Tibial nerve (tissue), 4 donors: ENCODE measurements around the gene BLOC1S3.

Experiments used
- EP300 ChIP-seq, 2 donors: sonication (generic); formaldehyde crosslinking; IDR thresholded peaks; one replicate each; pipeline ENCODE4 v1.6.1; 2017; ENCODE audit warnings: antibody characterized with exemption in 2 of 2, mild to moderate bottlenecking in 1 of 2
- POLR2A ChIP-seq, 2 donors: fragments of 450-650 bp; IDR thresholded peaks; one replicate each; pipeline ENCODE4 v1.6.1; 2017; ENCODE audit warnings: antibody characterized with exemption in 2 of 2, mild to moderate bottlenecking in 2 of 2, moderate library complexity in 2 of 2
- TF ChIP-seq, protein P1 (sequence below), 5 experiments: fragments of 200-600 bp in 3 of 5; fragments of 450-650 bp in 2 of 5; sonication (generic) in 3 of 5; IDR thresholded peaks; one replicate each; pipeline ENCODE4 v1.5.1; 2016 to 2019; ENCODE audit warnings: antibody characterized with exemption in 5 of 5, mild to moderate bottlenecking in 3 of 5, moderate library complexity in 2 of 5

DNA sequence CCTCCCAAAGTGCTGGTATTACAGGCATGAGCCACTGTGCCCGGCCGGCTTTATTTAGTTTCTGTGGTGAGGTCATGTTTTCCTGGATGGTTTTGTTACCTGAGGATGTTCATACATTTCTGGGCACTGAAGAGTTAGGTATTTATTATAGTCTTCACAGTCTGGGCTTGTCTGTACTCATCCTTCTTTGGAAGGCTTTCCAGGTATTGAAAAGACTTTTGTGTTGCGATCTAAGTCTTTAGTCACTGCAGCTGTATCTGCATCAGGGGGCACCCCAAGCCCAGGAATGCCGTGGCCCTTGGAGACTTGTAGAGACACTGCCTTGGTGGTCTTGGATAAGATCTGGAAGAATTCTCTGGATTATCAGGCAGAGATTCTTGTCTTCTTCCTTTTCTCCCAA, 12.8 kb downstream of the BLOC1S3 start:
- TF ChIP-seq, protein P1, sequence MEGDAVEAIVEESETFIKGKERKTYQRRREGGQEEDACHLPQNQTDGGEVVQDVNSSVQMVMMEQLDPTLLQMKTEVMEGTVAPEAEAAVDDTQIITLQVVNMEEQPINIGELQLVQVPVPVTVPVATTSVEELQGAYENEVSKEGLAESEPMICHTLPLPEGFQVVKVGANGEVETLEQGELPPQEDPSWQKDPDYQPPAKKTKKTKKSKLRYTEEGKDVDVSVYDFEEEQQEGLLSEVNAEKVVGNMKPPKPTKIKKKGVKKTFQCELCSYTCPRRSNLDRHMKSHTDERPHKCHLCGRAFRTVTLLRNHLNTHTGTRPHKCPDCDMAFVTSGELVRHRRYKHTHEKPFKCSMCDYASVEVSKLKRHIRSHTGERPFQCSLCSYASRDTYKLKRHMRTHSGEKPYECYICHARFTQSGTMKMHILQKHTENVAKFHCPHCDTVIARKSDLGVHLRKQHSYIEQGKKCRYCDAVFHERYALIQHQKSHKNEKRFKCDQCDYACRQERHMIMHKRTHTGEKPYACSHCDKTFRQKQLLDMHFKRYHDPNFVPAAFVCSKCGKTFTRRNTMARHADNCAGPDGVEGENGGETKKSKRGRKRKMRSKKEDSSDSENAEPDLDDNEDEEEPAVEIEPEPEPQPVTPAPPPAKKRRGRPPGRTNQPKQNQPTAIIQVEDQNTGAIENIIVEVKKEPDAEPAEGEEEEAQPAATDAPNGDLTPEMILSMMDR (IDR thresholded peaks at IDR 0.05) = no peak
- TF ChIP-seq EP300 (IDR thresholded peaks at IDR 0.05) = no peak
- TF ChIP-seq POLR2A (IDR thresholded peaks at IDR 0.05) = no peak
